HG03520 (cell line): Measurements from ENCODE around the gene ANKRD42.
"Not testable (repeated sequence)": the region's sequence is repeated elsewhere in the genome, so short reads cannot be mapped to it uniquely, and the experiment has no call there.

Experiments used
- ATAC-seq: cut with Tn5 transposase; IDR thresholded peaks from one replicate; pipeline ENCODE4 v1.9.1; 2021; ENCODE audit warnings: mild to moderate bottlenecking, moderate library complexity; ENCODE audit not compliant: unreplicated experiment

Gene ANKRD42

DNA sequence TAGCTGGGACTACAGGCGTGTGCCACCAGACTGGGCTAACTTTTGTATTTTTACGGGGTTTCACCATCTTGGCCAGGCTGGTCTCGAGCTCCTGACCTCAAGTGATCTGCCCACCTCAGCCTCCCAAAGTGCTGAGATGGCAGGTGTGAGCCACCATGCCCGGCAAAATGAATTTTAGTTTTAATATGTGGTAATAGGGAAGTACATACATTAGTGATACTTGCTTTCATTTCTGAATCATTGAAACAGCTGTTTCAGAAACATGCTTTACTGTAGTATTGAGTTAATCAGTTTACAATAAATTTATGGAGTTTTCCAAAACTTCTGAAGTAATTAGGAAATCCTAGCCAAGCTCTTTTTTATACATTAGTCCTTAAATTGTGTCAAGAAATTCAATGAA lies 21.0 kb upstream of the ANKRD42 start:
- ATAC-seq, result no peak

DNA sequence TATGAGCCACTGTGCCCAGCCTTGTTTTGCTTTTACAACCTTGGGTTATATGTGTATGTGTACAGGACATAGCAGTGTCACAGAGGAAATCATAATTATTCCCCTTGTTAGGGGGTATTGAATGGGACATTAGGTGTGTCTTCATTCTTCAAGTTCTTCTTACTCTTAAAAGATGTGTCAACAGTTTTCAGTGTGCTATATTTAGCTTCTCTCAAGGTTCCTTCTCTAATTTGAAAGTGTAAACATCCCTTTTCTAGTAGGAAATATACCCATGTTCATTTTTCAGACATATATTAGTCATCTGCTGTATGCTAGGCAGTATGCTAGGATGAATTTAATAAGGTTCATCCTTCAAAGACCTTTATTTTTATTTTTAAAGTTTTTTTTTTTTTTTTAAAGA lies 19.5 kb upstream of the ANKRD42 start:
- ATAC-seq, result no peak

DNA sequence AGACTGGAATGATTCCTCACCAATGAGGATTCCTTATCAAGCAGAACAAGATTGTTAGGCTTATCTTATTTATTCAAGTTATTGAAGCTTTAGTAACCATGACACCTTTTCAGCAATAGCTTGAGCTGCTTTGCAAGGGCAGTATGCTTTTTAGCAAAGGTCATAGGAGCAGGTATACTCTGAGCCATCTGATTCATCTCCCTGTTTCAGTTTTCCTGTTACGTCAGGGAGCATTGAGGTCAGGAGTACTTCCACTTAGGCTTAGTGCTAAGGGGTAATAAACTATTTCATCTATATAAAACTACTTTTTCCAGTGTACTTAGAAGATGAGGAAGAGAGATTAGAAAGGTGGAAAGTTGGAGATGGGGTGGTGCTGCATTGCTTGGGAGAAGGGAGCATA lies 17.7 kb upstream of the ANKRD42 start:
- no peak for ATAC-seq

DNA sequence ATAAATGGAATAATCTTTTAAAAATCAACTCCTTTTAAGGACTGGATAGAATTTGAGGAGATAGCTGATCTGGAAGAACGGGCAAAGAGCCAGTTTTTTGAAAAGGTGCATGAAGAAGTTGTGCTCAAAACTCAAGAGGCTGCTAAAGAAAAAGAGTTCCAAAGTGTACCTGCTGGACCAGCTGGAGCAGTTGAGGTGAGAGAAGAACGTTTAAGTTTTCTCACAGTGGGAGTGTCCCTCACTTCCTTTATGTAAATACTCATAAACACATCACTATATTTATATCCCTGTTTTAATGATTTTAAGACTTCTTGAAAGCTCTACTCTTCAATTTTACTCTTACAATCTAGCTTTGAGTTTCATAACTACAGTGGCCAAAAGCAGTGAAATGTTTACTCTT lies 11.7 kb upstream of the ANKRD42 start:
- ATAC-seq, result no peak

DNA sequence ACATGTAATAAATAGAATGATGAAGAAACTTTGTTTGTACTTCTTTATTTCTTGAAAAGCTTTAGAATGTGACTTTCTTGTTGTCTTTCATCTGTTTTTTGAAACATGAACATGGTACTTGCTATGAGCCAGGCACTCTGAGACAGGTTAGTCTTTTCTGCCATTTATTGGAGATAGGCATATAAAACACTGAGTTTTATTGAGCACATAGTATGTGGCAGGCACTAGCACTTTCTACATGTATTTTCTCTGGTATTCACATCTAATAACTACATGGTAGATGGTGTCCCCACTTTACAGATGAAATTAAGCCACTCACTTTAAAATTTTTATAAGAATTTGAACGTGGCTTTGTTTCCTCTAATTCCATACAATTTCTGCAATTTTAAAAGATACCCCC lies 7.7 kb upstream of the ANKRD42 start:
- ATAC-seq, result no peak

DNA sequence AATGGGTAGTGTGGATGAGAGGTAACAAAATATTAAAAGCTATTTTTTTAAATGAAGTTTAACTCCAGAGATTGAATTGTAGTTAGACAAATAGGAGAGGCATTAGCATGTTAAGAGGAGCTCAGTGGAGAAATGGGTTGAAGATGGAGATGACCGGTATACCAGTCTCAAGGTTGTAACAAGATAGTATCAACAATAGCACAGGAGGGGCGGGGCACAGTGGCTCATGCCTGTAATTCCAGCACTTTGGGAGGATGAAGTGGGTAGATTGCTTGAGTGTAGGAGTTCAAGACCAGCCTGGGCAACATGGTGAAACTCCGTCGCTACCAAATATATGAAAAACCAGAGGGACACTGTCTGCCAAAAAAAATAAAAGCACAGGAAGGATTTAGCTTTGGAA lies 6.0 kb upstream of the ANKRD42 start:
- ATAC-seq, result no peak

DNA sequence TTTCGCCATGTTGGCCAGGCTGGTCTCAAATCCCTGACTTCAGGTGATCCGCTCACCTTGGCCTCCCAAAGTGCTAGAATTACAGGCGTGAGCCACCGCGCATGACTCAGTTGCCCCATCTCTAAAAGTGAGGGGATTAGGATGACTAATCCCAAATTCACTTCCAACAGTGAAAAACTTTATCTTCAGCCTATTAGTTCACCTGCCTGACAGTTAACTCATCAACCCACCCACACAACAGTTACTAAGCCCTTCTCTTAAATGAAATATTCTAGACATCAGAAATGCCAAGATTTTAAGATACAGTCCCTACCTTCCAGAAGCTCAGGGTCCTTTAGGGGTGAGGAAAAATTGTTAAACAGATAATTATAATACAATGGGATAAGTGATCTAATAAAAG lies 2.0 kb upstream of the ANKRD42 start:
- ATAC-seq, result no peak

DNA sequence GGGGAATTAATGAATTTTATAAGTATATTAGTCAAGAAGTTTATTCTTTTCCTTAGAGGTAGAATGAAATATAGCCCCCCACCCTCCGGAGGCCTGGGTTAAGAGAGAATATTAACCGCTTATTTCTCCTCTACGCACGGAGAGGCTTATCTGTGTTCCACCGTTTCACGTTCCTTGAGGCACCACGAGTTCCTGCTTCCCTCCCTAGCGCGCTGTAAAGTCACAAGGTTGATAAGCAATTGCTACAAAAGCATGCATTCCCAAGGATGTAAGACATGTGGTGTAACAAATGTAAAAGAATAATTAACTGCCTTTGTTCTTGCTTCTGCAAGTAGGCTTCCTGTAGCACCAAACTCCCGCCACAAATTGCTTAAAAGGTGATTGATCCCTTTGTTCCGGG lies 1.5 kb upstream of the ANKRD42 start:
- ATAC-seq, result no peak

DNA sequence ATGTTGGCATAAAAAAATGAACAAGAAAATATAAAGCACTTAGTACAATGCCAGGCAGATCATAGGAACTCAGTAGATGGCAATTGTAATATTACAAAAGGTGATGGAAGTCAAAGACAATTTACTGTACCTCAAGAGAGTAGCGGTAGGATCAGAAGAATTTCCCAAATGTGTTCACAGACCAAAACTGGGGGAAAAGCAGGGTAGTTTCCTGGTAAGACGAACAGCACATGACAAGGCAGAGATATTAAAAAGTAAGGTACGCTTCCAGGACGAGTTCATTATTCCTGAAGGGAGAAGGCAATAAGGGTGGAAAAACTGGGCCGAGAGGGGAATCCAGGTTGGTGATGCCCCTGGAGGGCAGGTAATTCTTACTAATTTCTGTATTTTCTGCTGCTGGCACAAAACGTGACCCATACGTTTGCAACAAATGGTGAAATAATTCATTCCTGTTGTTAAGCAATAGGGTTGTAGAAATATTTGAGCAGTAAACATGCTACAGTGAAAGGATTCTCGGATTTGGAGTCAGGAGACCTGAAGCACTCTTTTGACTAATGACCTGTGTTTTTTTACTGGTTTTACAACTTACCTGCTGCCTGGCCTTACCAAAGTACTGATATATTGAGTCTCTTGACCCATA lies 786 bp upstream of the ANKRD42 start:
- ATAC-seq, result no peak

DNA sequence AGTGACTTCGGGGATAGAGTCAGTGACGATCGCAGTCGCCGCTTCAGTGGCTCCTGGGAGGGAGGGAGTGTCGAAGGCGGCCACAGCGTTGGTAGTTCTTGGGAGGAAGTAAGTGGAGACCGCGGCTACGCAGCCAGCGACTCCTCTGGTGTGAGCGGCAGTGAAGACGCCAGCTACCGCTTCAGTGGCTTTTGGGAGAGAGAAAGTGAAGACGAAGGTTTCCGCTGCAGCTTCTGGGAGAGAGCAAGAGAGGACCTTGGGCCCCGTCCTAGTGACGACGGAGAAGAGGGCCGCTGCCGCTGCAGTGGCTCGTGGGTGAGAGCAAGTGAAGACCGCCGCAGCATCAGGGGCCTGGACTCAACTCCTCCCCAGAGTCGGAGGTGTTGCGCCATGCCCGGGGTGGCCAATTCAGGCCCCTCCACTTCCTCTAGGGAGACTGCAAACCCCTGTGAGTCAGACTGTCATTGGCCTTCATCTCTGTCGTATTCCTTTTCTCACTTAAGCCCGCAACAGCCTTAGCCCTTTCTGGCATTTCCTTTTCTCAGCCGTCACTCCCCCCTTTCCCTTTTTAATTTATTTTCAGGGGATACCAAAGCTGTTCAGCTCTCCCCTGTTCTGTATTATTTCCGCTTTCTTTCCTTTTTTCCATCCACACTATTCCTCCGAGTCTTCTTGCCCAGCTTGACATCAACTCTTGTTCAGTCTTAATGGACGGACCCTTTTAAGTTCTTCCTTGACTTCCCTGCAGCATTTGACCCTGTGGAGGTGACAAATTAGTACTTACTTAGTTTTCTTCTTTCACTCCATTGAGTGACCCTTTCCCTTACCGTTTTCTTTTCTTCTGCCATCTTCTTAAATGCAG lies 1.0 kb downstream of the ANKRD42 start:
- ATAC-seq, result peak; percentile 48

DNA sequence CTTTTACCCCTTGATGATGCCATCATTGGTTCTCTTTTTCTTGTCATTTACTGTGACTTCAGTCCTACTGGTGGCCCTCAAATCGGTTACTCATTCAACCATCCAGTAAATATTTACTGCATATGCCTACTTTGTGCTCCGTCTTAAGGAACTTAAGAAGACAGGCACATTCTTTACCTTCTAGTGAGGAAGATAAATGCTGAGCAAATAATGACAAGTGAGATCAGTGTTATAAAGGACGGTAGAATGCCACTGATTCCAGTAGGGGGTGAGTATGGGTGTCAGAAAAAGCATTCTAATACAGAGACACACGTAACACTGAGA lies 1.6 kb downstream of the ANKRD42 start:
- ATAC-seq, result no peak

DNA sequence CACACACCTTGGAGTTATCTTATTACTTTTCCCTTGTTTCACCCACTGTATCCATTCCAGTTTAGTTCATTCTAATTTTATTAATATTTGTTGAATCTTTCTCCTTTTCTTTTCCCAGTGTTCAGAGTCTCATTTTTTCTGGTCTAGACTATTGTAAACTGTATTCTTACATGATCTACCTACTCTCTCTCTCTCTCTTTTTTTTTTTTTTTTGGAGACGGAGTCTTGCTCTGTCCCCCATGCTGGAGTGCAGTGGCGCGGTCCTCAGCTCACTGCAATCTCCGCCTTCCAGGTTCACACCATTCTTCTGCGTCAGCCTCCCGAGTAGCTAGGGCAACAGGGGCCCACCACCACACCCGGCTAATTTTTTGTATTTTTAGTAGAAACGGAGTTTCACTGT lies 2.1 kb downstream of the ANKRD42 start:
- ATAC-seq, result no peak

DNA sequence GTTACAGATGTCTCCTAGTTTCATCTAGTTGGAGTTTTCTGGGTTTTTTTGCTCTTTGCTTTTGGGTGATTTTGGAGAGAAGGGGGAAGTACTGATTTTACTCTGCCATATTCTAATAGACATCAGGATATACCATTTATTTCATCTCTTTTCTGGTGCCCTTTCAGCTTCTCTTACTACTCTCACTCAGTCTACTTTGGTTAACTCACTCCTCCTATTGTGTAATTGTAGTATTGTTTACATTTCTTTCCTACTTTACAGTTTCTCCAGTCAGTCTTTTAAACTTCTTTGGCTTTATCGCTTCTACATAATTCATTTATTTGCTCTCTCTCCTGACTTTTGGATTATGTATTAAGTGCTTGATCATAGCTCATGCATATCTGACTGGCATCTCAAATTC lies 6.5 kb downstream of the ANKRD42 start:
- no peak for ATAC-seq

DNA sequence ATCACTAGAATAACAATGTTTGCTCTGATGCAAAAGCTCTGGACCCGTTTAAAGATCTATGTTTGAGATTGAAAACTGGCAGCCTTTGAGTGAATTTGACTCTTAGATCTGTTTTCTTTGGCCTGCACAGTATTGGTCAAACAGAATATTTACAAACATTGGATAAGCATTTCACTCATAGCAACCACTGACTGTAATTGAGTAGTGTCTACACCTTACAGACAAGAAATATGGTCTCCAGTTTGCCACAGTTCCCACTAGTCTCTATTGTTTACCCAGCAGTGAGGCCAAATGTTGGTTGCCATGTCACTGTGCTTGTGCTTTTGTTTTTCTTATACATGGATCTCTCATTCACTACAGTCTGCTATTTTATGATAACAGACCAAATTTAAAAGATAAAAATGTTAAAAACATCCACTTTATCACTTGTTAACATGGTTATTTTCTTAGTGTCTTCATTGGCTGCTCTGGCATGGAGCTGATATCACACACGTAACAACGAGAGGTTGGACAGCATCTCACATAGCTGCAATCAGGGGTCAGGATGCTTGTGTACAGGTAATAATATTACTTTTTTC lies 12.2 kb downstream of the ANKRD42 start:
- no peak for ATAC-seq

DNA sequence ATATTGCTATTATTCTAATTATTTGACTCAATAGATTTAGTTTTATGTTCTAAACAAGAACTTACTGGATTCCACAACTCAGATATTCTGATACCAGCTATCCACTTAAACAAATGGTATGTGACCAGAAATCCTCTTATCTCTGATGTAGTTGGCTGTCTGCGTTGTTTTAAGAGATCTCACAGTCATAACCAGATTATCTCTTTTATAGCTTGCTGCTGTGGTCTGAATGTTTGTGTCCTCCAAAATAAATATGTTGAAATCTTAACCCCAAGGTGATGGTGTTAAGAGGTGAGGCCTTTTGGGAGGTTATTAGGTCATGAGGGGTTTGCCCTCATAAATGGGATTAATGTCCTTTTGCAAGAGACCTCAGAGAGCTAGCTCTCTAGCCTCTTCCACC lies 12.7 kb downstream of the ANKRD42 start:
- no peak for ATAC-seq

DNA sequence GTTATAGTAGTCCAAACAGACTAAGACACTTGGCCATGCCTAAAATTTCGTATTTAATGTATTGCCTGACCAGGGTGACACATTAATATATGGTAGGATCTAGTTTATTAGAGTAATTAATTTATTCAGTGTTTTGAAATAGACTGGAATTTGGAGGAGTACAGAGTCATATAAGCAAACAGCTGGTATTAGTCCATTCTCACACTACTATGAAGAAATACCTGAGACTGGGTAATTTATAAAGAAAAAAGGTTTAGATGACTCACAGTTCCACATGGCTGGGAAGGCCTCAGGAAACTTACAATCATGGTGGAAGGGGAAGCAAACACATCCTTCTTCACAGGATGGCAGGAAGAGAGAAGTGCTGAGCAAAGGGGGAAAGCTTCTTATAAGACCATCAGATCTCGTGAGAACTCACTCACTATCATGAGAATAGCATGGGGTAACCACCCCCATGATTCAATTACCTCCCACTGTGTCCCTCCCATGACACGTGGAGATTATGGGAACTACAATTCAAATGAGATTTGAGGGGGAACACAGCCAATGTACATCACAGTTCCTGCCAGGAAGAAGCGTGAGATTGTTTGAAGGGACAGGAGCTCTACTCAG lies 13.4 kb downstream of the ANKRD42 start:
- not testable (repeated sequence) for ATAC-seq

DNA sequence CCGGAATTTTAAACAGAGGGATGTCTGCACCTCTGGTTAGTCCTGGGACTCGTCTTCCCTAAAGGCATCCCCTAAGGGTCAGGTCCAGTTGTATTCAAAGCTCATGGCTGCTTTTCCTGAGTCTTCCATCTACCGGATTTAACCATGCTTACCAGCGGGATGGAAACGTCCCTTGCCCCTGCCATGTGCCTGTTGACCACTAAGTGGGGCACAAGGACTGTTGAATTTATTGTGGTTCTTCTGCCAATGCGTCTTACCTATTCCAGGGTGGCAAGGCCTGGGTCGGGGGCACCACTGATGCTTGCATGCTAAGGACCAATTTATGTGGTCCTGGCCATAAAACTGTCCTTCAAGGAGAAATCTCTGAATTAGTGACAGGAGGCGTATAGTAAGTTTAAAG lies 25.6 kb downstream of the ANKRD42 start:
- ATAC-seq, result no peak

DNA sequence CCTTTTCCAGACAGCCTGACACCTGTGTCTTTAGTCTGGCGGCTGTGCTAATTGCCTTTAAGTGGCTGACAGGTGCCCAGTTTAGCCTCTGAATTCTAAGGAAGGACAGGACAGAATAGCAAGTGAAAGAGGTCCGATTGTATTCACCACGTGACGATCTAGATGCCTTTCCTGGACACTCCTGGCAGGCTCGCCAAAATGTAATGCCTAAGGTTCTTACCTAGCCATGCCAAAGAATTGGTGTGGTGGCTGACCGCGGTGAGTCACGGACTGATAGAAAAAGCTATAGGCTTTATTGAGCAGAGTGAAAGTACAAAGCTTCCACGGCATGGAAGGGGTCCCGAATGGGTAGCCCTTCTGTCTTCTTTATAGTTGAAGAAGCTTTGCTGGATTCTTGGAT lies 26.7 kb downstream of the ANKRD42 start:
- no peak for ATAC-seq

DNA sequence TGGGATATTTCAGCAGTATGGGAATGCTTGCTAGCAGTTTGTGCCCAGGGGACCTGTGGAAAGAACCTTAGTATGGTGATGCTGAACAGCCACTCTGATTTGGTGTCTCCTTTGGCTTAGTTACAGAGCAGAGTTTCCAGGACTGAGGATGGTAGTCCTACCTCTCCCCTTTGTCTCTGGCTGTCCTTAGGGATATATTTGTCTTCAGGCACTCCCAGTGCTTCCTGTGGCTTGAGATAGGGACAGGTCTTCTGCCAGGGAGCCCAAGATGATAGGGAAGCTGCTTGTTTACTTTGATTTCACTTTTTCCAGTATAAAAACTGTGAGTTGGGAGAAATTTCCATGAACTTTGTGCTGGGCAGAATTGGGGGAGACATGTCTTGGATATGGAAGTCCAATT lies 28.2 kb downstream of the ANKRD42 start:
- ATAC-seq, result no peak

DNA sequence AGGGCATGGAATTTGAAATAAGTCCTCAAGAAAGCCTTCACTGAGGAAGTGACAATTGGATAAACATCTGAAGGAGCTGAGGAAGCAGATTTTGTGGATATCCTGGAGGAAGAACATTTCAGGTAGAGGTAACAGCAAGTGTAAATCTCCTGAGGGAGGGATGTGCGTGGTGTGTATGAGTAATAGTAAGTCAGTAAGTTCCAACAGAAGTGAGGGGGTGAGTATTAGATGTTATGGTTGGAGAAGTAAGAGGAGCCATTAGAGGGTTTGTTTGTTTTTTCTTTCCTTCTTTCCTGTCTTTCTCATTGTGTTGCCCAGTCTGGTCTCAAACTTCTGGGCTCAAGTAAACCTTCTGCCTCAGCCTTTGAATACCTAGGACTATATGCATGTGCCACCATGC lies 29.0 kb downstream of the ANKRD42 start:
- no peak for ATAC-seq

DNA sequence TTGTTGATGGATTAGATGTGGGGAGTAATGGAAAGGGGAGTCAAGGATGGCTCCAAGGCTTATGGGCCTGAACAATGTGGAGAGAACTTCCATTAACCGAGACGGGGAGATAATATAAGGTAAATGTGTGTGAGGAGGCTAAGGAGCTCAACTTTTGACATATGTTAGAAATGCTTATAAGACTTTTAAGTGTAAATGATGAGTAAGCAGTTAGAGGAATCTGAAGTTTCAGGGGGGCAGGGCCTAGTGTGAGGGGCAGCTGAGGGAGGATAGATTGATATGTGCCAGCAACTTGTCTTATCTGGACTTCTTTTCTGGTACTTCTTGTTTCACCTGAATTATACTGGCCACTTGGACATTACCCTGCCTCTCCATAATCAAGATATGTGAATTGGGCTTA lies 29.9 kb downstream of the ANKRD42 start:
- no peak for ATAC-seq

DNA sequence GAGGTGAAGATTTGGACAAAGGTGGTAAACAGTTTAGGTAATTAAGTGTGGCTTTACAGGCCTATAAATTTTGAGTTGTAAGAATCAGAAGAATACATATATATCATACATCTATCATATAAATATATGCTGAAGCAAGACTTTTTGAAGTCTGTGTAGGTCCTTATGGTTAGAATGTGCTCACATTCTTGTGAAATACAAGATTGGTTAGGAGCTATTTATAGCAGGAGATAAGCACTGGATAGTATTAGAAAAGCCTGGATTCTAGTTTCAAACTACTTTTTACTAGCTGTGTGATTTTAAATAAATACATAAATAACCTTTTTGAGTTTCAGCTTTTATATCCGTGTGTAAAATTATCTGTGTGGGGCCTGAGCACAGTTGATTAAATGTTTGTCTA lies 42.3 kb downstream of the ANKRD42 start:
- ATAC-seq, result no peak
